ENCODE measurements around the gene PRRG2. TPM values are rescaled to one million over a fixed set of nuclear protein-coding genes. Genes with fewer than 3 reads are reported as not detected.

Gene PRRG2
- total and polyA plus RNA-seq, 3 donors from 2014 or later, result 0.71 to 3.0 (median 1.9) TPM

DNA sequence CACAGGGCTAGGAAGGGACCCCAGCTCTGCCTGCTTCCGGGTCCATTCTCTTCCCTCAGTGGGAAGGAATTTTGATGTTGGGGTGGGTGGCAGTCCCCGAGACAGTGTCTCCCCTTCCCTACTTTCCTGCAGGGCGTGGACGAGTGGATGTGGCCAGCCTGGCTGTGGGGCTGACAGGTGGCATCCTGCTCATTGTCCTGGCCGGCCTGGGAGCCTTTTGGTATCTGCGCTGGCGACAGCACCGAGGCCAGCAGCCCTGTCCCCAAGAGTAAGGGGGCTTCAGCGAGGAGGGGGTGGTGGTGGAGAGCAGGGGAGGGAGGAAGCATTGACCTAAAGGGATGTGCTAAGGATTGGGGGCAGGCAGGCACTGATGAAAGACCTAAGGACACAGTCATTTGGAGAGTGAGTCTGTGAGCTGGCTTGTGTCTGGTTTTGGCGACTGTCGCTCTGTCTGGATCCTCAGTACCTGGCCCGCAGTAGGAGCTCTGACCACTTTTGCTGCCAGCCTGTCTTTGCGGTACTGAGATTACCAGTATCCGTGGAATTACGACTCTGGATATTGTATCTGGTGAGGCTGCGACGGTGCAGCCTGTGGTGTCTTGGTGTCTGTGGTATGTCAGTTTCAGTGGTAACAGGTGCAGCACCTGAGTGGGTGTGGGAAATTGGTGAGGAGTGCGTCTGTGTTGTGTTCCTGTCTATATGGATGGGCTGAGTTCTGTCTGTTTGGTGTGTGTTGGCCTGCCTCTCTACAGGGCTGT is 7.4 kb downstream of the PRRG2 start:
- H3K4me1 ChIP-seq, result peaks cover 13% of the 10 kb centered on the region
- no peak for DNase-seq
- no peak overlapping the region for H3K4me3 ChIP-seq
- H3K27ac ChIP-seq, result no peak overlapping the region
- no peaks in the 10 kb centered on the region for H3K27me3 ChIP-seq
- 74 to 79% methylated on average over 15 to 18 of the region's 18 CpGs for whole genome bisulfite sequencing, 2 donors
- no peak for TF ChIP-seq POLR2A (IDR thresholded peaks at IDR 0.05)
- TF ChIP-seq, protein P1, sequence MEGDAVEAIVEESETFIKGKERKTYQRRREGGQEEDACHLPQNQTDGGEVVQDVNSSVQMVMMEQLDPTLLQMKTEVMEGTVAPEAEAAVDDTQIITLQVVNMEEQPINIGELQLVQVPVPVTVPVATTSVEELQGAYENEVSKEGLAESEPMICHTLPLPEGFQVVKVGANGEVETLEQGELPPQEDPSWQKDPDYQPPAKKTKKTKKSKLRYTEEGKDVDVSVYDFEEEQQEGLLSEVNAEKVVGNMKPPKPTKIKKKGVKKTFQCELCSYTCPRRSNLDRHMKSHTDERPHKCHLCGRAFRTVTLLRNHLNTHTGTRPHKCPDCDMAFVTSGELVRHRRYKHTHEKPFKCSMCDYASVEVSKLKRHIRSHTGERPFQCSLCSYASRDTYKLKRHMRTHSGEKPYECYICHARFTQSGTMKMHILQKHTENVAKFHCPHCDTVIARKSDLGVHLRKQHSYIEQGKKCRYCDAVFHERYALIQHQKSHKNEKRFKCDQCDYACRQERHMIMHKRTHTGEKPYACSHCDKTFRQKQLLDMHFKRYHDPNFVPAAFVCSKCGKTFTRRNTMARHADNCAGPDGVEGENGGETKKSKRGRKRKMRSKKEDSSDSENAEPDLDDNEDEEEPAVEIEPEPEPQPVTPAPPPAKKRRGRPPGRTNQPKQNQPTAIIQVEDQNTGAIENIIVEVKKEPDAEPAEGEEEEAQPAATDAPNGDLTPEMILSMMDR (IDR thresholded peaks at IDR 0.05), result no peak
- H3K9me3 ChIP-seq, result no peaks in the 10 kb centered on the region
- no peaks in the 10 kb centered on the region for H3K36me3 ChIP-seq (ENCODE audit: low read depth, missing control alignments)
- intact Hi-C loops (cut with DNase I; ENCODE audit: low total_unique reads), result no loop called here

DNA sequence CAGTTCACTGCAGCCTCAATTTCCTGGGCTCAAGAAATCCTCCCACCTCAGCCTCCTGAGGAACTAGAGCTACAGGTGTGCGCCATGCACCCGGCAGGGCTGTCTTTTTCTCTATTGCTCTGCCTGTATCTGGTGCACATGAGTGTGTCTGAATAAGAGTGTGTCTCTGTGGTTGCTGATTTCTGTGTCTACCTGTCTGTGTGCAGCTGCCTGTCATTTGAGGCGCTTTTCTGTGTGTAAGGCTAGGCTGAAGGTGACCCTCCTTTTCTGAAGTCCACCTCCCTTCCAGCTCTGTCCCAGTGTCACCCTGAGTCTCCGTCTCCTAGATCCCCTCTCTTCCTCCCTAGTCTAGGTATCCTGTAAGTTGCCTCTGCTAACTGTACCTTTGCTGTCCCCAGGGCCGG is 8.4 kb downstream of the PRRG2 start:
- intact Hi-C loops (cut with DNase I; ENCODE audit: low total_unique reads), result no loop called here
- Histone ChIP-seq H3K27ac (peak overlapping the region in 1 of 2 donors; percentile 91), H3K9me3 (no peaks in the 10 kb centered on the region), H3K4me1 (peaks cover 18% of the 10 kb centered on the region), H3K36me3 (ENCODE audit: low read depth, missing control alignments) (no peaks in the 10 kb centered on the region), H3K27me3 (no peaks in the 10 kb centered on the region), H3K4me3 (no peak overlapping the region)
- WGBS, 2 donors, result 38 to 64% methylated on average over 5 of the region's 5 CpGs
- no peak for TF ChIP-seq POLR2A (IDR thresholded peaks at IDR 0.05)
- TF ChIP-seq, protein P1 (IDR thresholded peaks at IDR 0.05), result no peak
- no peak for DNase-seq

DNA sequence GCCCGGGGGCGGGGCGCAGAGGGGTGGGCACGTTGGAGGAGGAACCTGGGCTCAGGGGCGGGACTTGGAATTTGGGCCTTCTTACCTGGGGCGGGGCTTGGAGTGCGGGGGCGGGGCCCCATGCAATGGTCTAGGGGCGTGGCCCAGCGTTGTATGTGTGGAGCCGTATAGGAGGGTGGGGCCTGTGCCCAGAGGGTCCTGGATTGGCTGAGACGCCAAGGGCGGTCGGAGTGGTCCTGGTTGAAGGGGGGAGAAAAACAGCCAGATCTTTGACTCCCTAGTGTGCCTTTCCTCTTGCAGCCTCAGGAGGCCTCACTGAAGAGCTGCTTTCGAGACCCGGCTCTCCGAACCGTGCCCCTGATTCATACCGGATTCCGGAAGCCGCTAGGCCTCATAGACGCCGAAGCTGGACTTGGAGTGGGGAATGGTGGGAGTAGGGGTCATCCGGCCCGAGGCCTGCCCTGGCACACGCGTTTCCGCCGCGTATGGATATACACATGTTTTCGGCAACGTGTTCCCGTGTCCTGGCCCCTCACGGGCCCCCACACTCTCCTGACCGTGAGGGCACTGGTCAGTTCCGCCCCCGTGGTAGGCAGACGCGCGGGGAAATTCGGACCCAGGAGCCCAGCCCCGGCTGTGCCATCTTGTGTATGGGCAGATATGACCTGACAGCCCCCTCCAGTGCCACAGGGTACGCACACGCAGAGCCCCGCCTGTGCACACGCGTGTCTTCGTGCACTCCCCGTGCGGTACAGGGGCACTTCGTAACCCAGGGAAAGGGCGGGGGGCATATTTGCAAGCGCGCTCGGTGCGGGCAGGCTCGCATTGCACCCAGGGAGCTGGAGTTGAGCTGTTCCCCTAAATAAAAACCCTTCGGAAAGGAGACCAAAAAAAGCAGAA is 9.2 kb downstream of the PRRG2 start:
- Histone ChIP-seq H3K27ac (peak overlapping the region; percentile 20 to 91), H3K4me3 (peak overlapping the region; percentile 76 to 90), H3K9me3 (no peaks in the 10 kb centered on the region), H3K27me3 (no peaks in the 10 kb centered on the region), H3K4me1 (peaks cover 18% of the 10 kb centered on the region), H3K36me3 (ENCODE audit: low read depth, missing control alignments) (no peaks in the 10 kb centered on the region)
- WGBS, 2 donors, result 1% methylated on average over 34 to 58 of the region's 58 CpGs
- intact Hi-C loops (cut with DNase I; ENCODE audit: low total_unique reads), result no loop called here
- DNase-seq, result peak; percentile 98
- TF ChIP-seq POLR2A (IDR thresholded peaks at IDR 0.05), result no peak
- TF ChIP-seq, protein P1 (IDR thresholded peaks at IDR 0.05), result no peak

DNA sequence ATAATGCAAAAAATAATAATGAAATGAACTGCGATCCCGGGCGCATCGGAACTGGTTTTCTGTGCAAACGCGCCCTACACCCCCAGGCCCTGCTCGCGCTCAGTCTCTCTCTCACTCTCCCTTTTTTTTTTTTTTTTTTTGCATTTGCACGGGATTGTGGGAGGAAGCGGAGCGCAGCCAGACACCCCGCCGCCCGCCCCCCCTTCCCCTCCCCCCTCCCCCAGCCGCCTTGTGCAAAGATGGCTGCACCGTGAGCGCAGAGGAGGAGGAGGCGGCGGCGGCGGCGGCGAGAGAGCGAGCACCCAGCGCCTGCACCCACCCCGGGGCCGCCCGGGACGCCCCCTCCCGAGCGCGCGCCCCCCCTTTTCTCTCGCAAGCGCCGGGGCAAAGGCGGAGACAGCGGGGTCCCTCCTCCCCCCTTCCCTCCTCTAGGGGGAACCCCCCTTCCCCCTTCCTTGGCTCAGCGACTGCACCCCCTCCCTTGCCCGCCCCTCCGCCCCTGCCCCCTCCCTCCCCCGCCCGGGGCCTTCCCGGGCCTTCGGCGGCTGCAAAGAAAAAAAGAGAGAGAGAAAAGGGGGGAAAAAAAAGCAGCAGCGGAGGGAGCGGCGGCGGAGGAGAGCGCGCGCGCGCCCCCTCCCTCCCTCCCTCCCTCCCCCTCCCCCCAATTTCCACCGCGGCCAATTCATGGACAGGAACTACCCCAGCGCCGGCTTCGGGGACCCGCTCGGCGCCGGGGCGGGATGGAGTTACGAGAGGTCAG is 10.0 kb downstream of the PRRG2 start, which contains the start of gene PRR12:
PRR12 (plus strand) TSS at position 212 of the 760 bp plus-strand sequence; CDS start at position 685, 473 bp downstream.
- WGBS, 2 donors, result 1% methylated on average over 21 to 44 of the region's 66 CpGs

More for the DNA sequence above, 10.0 kb downstream of the PRRG2 start, which contains the start of gene PRR12:
- Histone ChIP-seq H3K4me3 (peak within 1 kb of the TSS; percentile 76 to 90), H3K27me3 (no peaks in the 10 kb centered on the region), H3K27ac (peak within 1 kb of the TSS; percentile 20 to 91), H3K9me3 (no peaks in the 10 kb centered on the region), H3K4me1 (peaks cover 18% of the 10 kb centered on the region), H3K36me3 (ENCODE audit: low read depth, missing control alignments) (no peaks in the 10 kb centered on the region)
- TF ChIP-seq, protein P1 (IDR thresholded peaks at IDR 0.05), result no peak
- TF ChIP-seq POLR2A (IDR thresholded peaks at IDR 0.05), result no peak
- DNase-seq, result peak; percentile 59
- intact Hi-C loops (cut with DNase I; ENCODE audit: low total_unique reads), result no loop called here

Data from testis (tissue), 3 donors.